D721Med (cell line): ENCODE measurements around the gene RPS15.

Source experiments
- DNase-seq: peaks from one replicate; pipeline ENCODE4 v3.0.0; 2011; ENCODE audit warnings: low spot score; ENCODE audit not compliant: insufficient read length
- FAIRE-seq: peaks from 2 replicates; lab custom pipeline; 2011; peaks lifted over from hg19 to GRCh38; lab: Jason Lieb, UNC
- CTCF ChIP-seq: IDR thresholded peaks from 2 replicates; pipeline ENCODE4 v1.5.1; 2012; ENCODE audit warnings: mild to moderate bottlenecking, control low read depth; ENCODE audit not compliant: insufficient read depth; ENCODE audit errors: missing control alignments

RPS15 gene

GRCh38 chr19:1447504-1447903, 9.3 kb downstream of the RPS15 start:
- no peak for FAIRE-seq
- no peak for TF ChIP-seq CTCF
- DNase-seq = no peak

GRCh38 chr19:1447944-1448343, 9.7 kb downstream of the RPS15 start:
- FAIRE-seq (no peak), DNase-seq (no peak)
- TF ChIP-seq CTCF = no peak

- TF ChIP-seq CTCF = no peak
- FAIRE-seq (no peak), DNase-seq (peak; percentile 100)
Observed at GRCh38 chr19:1449467-1450442, 11.6 kb downstream of the RPS15 start, which contains the start of gene APC2. TSS of gene APC2 (plus strand) at chr19:1450121. CDS start at chr19:1453002, 2,881 bp downstream.

- FAIRE-seq (no peak), DNase-seq (no peak)
- no peak for TF ChIP-seq CTCF
Observed at GRCh38 chr19:1450735-1451731, 12.8 kb downstream of the RPS15 start.

- no peak for TF ChIP-seq CTCF
- DNase-seq = no peak
- no peak for FAIRE-seq
Observed at GRCh38 chr19:1451916-1452801, 14.0 kb downstream of the RPS15 start.

- FAIRE-seq (no peak), DNase-seq (no peak)
- no peak for TF ChIP-seq CTCF
Observed at GRCh38 chr19:1452802-1453524, 14.8 kb downstream of the RPS15 start.
